ENCODE data around the gene SERGEF.

- TF ChIP-seq CTCF (IDR thresholded peaks at IDR 0.05 in 4 of 5, conservative IDR thresholded peaks at IDR 0.05 in 1 of 5) (no peak), POLR2A (IDR thresholded peaks at IDR 0.05) (no peak)
Observed at GRCh38 chr11:17831883-17832282, 181.0 kb downstream of the SERGEF start.
